Fibroblast of skin of scalp (primary cell): Measurements from ENCODE around the gene PANX1. TPM values are rescaled to one million over a fixed set of nuclear protein-coding genes. Genes with fewer than 3 reads are reported as not detected.
A peak's percentile ranks its signal among the peaks of the same experiment; 100 is the strongest.
"Not testable (repeated sequence)": the region's sequence is repeated elsewhere in the genome, so short reads cannot be mapped to it uniquely, and the experiment has no call there.

Source experiments
- DNase-seq: peaks from one replicate; pipeline ENCODE4 v3.0.0-alpha.2; 2013
- polyA plus RNA-seq, 2 experiments: library from polyadenylated mRNA; unstranded; fragments of 120-200 nt; gene quantifications; one replicate each; pipeline ENCODE4 v1.2.1, GENCODE V29; 2013; ENCODE audit not compliant: insufficient read length in 2 of 2

Gene PANX1
- polyA plus RNA-seq (2013, experiment 1 of 2; ENCODE audit: insufficient read length), result 30.4 TPM
- 33.0 TPM for polyA plus RNA-seq (2013, experiment 2 of 2; ENCODE audit: insufficient read length)

- DNase-seq, result peak; percentile 87
These were observed at the start of gene PANX1 for GRCh38 chr11:94128746-94129511. TSS of gene PANX1 (plus strand) at chr11:94128841. CDS start at chr11:94129313, 472 bp downstream.

GRCh38 chr11:94084164-94084563, 44.5 kb upstream of the PANX1 start:
- DNase-seq, result no peak

GRCh38 chr11:94088906-94089305, 39.7 kb upstream of the PANX1 start:
- DNase-seq, result no peak

- no peak for DNase-seq
These were observed 39.3 kb upstream of the PANX1 start for GRCh38 chr11:94089341-94089740.

- DNase-seq, result no peak
These were observed 38.2 kb upstream of the PANX1 start for GRCh38 chr11:94090401-94090800.

GRCh38 chr11:94091091-94091490, 37.5 kb upstream of the PANX1 start:
- DNase-seq, result no peak

GRCh38 chr11:94100253-94100652, 28.4 kb upstream of the PANX1 start:
- DNase-seq, result no peak

GRCh38 chr11:94103471-94103870, 25.2 kb upstream of the PANX1 start:
- DNase-seq, result no peak

- DNase-seq, result no peak
These were observed 23.9 kb upstream of the PANX1 start for GRCh38 chr11:94104734-94105133.

GRCh38 chr11:94106716-94107115, 21.9 kb upstream of the PANX1 start:
- DNase-seq, result no peak

- DNase-seq, result no peak
These were observed 21.3 kb upstream of the PANX1 start for GRCh38 chr11:94107363-94107762.

GRCh38 chr11:94111241-94111640, 17.4 kb upstream of the PANX1 start:
- DNase-seq, result no peak

- no peak for DNase-seq
These were observed 17.0 kb upstream of the PANX1 start for GRCh38 chr11:94111660-94112059.

- DNase-seq, result no peak
These were observed 16.3 kb upstream of the PANX1 start for GRCh38 chr11:94112206-94112953.

- DNase-seq, result no peak
These were observed 11.5 kb upstream of the PANX1 start for GRCh38 chr11:94117197-94117574.

GRCh38 chr11:94117871-94118270, 10.8 kb upstream of the PANX1 start:
- peak; percentile 55 for DNase-seq

- DNase-seq, result not testable (repeated sequence)
These were observed 9.0 kb upstream of the PANX1 start for GRCh38 chr11:94119676-94120075.

GRCh38 chr11:94120516-94120915, 8.1 kb upstream of the PANX1 start:
- not testable (repeated sequence) for DNase-seq

- DNase-seq, result no peak
These were observed 7.7 kb upstream of the PANX1 start for GRCh38 chr11:94120946-94121345.

- peak; percentile 51 for DNase-seq
These were observed 3.1 kb upstream of the PANX1 start for GRCh38 chr11:94125407-94126115.

GRCh38 chr11:94127638-94128037, 1.0 kb upstream of the PANX1 start:
- no peak for DNase-seq

- no peak for DNase-seq
These were observed 323 bp upstream of the PANX1 start for GRCh38 chr11:94128291-94128745.
